Astrocyte of the hippocampus (primary cell): ENCODE results near the gene NUDT1.

ENCODE experiments used
- DNase-seq: peaks from one replicate; pipeline ENCODE4 v3.0.0; 2011; ENCODE audit warnings: low read depth, low spot score

NUDT1 gene

GRCh38 chr7:2241580-2242540 is at the start of gene NUDT1, which contains the start of gene MRM2:
Gene NUDT1, plus strand, starts transcription at chr7:2242226. Its CDS starts 2,349 bp downstream, at chr7:2244575.
Gene MRM2, minus strand, starts transcription at chr7:2242205. Its CDS starts 36 bp downstream, at chr7:2242169.
- DNase-seq: peak; percentile 92

GRCh38 chr7:2192831-2193534 is 49.0 kb upstream of the NUDT1 start:
- no peak for DNase-seq

- no peak for DNase-seq
Measured at GRCh38 chr7:2193575-2194305, 48.3 kb upstream of the NUDT1 start.

DNA sequence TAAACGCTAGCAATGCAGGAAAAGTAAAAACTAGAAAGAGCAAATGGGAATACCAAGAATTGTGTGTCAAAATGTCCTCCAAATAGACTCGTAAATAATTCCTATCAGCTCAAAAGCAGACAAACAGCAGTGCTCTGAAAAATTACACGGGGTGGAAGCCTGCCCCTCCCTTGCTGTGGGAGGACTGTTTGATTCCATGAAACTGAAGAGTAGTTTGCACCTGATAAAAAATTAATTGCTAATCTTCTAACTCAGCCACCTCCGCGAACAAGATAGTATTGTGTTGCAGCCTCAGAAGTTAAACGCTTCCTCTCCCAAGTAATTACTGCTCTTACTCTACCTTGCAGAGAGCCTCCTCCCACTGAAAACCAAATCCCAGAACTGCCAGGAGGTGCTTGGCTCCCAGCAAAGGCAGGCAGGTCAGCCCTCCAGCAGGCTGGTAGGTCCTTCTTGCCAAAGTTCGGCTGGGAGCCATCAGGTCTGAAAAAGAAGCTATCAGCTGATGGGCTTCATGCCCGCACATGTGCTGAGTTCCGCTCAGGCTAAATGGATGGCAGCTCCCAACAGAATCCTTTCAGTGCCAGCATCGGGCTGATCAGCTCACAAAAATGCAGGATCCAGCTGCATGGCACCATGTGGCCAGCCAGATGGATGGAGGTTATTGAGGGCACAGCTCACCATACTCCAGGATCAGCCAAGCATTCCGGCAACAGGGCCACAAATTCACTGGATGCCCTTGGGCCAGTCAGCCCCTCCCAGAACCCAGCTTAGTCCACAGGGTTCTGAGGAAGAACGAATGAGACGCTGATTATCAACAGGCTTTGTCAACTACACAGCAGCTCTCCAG is 46.4 kb upstream of the NUDT1 start:
- no peak for DNase-seq

- no peak for DNase-seq
Measured at GRCh38 chr7:2196381-2197378, 45.3 kb upstream of the NUDT1 start.

DNA sequence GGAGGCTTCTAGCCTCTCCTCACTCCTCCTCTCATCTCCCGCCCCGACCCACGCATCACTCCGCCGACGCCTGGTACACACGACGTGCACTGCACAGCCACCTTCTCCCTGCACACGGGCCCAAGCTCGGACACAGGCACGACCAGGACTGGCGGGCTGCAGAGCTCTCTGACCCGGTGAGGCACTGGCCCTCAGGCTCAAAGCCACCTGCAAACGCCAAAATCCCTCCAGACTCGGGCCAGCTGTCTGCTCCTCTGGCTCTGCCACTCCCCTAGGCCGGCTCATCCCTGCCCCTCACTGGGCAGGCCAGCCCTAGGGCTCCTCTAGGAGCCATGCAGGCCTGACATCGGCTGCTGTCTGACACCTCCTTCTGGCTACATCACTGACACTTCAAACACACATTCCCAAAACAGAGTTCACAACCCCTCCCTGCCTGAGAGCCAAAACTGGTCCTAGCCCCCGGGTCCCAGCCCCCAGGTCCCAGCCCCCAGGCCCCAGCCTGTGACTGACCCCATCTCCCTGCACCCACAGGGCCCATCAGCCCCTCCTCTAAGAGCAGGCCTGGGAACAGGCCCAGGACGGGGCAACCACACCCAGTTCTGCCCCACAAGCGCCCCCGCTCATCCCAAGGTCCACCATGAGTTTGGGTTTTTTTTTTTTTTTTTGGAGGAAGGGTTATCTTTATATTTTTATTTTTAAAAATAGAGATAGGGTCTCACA is 44.4 kb upstream of the NUDT1 start:
- DNase-seq: no peak

DNA sequence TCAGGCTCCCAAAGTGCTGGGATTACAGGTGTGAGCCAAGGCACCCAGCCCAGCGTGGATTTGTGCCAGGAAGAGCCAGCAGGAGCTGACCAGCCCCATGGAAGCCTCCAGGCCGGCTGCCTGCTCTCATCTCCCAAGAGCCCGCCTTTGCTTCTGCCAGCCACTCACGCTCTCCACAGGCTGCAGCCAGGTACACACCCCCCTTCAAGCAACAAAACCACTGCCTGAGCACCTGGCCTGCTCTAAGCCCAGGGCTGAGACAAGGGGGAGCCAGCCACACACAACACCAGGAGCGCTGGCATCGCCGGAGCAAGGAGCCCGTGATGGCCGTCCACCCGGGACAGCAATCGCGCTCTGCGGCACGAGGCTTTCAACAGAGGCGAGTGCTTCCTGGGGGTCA is 43.8 kb upstream of the NUDT1 start:
- no peak for DNase-seq

- DNase-seq: no peak
Measured at GRCh38 chr7:2198760-2199159, 43.3 kb upstream of the NUDT1 start.

DNA sequence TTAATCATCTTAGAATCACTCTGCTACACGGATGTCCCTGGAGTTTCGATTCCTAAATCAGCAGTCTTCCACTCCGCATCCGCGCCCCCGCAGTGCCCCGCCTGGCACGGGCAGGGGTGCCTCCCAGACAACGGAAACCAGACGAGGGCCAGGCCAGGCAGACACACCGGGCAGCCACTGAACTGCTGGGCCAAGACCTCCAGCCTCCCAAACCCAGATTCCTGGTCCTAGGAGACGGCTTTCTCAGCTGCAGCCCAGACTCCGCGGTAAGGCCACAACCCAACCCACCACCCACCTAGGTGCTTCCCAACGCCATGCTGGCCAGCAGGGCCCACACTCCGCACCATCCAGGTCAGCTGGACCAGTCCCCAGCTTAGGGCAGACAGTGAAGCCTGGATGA is 42.5 kb upstream of the NUDT1 start:
- DNase-seq: no peak

GRCh38 chr7:2199956-2200583 is 42.0 kb upstream of the NUDT1 start:
- no peak for DNase-seq

DNA sequence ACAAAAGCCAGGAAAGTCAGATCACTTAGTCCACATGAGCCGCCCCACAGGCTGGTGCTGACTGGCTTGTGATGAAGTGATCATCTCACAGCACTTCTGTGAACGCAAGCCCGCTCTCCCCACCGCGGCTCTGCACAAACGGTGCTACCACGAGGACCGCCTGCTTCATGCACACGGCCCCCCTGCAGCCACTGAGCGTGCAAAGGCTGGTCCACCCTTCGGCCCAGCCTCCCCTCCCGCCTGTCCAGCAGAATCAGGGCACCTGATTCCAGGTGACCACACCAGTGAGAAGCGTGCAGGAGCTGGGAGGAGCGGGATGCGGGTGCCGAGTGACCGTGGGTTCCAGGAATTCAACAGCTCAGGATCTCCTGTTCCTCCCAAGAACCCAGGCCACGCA is 41.4 kb upstream of the NUDT1 start:
- no peak for DNase-seq

DNA sequence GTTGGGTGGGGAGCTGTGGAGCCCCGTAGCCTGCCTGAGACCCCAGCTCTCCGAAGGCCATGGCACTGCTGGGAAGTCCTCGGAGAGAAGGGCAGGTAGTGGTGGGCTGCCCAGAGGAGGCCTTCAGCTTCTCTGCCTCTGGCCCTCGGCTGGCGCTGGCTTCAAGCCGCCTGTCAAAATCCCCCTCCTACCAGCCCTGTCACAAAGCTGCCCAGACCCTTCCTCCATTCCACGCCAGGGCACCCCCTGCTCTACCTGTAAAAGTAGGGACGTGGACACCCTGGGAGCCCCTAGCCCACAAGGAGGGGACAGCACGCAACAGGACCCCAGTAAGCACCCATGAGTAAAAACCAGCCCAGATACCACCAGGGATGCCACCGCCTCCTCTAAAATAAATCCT is 40.9 kb upstream of the NUDT1 start:
- DNase-seq: no peak

GRCh38 chr7:2201686-2202360 is 40.2 kb upstream of the NUDT1 start:
- no peak for DNase-seq

DNA sequence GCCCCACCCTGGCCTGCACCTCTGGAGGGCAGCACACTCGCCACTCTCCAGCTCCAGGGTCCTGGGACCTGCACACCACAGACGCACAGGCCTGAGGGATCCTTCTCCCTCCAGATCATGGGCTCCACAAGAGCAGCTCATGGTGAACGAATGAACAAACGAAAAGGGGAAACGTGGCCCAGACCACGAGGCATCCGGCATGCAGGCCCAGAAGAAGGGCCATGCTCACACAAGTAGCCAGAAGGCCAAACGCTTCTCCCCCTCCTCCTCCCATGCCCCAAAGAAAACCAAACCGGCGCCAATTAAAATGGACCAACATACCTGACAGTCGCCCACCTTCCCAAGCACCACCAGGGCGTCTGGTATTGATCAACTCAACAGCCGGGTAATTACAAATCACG is 39.7 kb upstream of the NUDT1 start:
- DNase-seq: no peak

- DNase-seq: peak; percentile 46
Measured at GRCh38 chr7:2202901-2203765, 38.9 kb upstream of the NUDT1 start.

- DNase-seq: no peak
Measured at GRCh38 chr7:2203766-2204300, 38.2 kb upstream of the NUDT1 start.

DNA sequence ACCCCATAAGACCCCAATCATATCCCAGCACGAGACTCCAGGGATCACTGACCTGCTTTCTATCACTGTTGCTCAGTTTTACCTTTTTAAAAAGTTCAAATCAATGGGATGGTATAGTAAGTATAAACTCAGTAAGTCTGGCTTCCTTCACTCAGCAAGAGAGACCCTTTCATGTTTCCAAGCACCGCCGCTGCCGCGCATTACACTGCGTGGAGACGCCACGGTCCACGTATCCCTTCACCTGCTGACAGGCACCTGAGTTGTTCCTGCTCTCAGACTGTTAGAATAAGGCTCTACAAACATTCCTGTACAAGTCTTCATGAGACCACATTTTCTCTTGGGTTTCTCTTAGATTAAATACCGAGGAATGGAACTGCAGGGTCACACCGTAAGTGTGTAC is 37.6 kb upstream of the NUDT1 start:
- DNase-seq: no peak
